ENCODE results near the gene PWP2. TPM values are rescaled to one million over a fixed set of nuclear protein-coding genes. Genes with fewer than 3 reads are reported as not detected.
A peak's percentile ranks its signal among the peaks of the same experiment; 100 is the strongest.
"Not testable (repeated sequence)": the region's sequence is repeated elsewhere in the genome, so short reads cannot be mapped to it uniquely, and the experiment has no call there.

Gene PWP2
- polyA plus RNA-seq, 4 donors: 2.4 to 10.1 (median 5.5) TPM

- DNase-seq (ENCODE audit: low read depth in 4 of 4, low spot score in 3 of 4): no peak
Observed at GRCh38 chr21:44082648-44083440, 24.4 kb upstream of the PWP2 start.

DNA sequence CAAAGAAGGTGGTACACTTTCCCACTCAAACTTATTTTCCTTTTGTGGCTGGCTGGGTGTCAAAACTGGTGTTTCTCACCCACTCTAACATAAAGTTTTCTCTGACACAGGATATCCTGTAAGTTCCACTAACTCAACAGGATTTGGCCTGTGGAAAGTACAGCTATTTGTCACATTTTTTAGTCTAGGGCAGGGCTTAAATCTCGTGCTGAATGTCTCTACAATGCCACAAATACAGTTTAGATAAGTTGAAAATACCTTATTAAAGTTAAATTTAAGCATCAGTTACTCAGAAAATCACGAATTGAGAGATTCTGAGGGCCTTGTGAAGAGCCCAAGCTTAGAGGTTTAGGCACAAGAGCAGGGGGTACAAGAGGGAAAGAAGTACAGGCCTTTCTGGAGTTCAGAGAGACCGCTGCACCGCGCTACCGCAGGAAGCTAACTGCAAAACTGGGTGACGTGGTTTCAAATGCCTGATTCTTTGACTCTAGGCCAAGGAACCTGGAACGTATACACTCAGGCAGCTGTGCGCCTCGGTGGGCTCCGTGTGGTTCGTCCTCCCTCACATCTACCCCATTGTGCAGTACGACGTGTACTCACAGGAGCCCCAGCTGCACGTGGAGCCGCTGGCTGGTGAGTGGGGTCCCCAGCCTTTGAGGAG, 23.4 kb upstream of the PWP2 start:
- DNase-seq (ENCODE audit: low read depth in 4 of 4, low spot score in 3 of 4): no peak

DNA sequence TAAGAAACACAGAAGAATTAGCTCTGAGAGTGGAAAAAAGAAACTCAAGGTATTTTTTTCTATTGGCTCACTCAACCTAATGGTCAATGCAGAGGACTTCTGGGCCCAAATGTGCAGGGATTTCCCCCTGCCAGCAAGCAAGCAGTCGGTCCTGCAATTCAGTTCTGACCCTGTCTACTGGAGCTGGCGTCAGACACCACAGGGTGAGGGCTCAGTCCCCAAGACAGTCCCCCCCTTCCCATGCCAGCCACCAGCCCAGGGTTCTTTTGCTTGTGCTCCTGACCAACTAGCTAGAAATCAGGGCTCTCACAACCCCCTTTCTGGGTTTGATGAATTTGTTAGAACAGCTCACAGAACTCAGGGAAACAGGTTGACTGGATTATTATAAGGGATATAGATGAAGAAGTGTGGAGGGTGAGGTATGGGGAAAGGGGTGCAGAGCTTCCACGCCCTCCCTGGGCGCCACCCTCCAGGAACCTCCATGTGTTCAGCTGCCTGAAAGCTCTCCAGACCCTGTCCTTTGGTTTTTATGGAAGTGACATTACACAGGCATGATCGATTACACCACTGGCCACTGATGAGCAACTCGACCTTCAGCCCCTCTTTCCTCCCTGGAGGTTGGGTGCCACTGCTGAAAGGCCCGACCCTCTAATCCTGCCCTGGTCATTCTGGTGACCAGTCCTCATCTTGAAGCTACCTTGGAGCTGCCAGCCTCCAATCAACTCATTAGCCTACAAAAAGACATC, 22.5 kb upstream of the PWP2 start:
- DNase-seq (ENCODE audit: low read depth in 4 of 4, low spot score in 3 of 4): no peak

GRCh38 chr21:44085491-44086321, 21.5 kb upstream of the PWP2 start:
- DNase-seq (ENCODE audit: low read depth in 4 of 4, low spot score in 3 of 4): no peak

- DNase-seq (ENCODE audit: low read depth in 4 of 4, low spot score in 3 of 4): no peak
Observed at GRCh38 chr21:44086636-44087425, 20.4 kb upstream of the PWP2 start.

- DNase-seq (ENCODE audit: low read depth in 4 of 4, low spot score in 3 of 4): no peak
Observed at GRCh38 chr21:44087426-44088400, 19.5 kb upstream of the PWP2 start.

DNA sequence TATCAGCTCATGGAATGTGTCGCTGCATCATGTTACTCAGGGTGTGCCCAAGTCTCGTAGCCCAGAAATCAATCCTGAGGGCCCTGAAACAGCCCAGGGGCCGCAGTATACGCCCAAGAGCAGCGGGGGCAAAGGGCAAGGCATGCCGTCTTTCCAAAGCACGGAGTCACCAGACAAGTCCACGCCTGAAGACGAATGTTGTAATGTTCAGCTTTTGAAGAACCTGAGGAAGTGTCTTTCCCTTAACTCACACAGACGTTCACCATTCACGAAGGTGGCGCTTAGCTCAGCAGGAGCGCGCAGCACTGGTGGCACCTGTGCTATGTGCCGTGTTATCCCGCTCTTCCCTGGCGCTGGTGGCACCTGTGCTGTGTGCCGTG, 18.8 kb upstream of the PWP2 start:
- no peak for DNase-seq (ENCODE audit: low read depth in 4 of 4, low spot score in 3 of 4)

- peak in 2 of 4 donors; percentile 49 to 66 for DNase-seq (ENCODE audit: low read depth in 4 of 4, low spot score in 3 of 4)
Observed at GRCh38 chr21:44089001-44089911, 17.9 kb upstream of the PWP2 start.

DNA sequence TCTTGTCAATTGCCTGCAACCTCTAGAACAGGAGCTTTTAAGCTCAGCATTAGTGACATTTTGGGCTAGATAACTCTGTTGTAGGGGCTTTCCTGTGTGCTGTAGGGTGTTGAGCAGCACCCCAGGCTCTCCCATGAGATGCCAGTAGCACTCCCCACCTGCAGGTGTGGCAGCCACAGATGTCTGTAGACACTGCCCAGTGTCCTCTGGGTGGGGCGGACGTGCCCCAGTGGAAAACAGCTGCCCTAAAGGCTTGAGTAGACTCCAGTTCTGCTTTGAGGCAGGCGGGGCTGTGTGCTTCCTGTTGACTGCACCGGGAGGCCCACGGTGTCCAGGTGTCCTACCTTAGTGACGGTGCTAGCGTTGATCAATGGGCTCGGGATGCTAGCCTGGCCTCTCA, 16.9 kb upstream of the PWP2 start:
- no peak for DNase-seq (ENCODE audit: low read depth in 4 of 4, low spot score in 3 of 4)

DNA sequence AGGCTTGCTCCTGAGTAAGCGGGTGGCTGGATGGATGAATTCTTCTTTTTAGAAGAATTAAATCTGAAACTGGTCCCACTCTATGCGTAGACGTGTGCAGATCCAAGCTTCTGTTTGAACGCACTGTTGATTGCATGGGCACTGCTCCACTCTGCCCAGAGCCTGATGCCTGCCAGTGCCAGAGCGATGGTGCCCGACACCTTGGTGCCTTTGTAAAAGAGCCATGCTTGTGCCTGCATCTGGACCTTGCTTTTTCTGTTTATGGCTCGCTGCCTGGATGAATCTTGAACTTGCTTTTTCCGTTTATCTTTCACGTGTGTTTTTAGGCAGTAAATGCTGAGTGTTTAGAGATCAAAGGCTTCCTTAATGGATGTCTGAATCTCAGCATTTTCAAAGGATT, 15.0 kb upstream of the PWP2 start:
- no peak for DNase-seq (ENCODE audit: low read depth in 4 of 4, low spot score in 3 of 4)

- no peak for DNase-seq (ENCODE audit: low read depth in 4 of 4, low spot score in 3 of 4)
Observed at GRCh38 chr21:44093761-44094160, 13.4 kb upstream of the PWP2 start.

DNA sequence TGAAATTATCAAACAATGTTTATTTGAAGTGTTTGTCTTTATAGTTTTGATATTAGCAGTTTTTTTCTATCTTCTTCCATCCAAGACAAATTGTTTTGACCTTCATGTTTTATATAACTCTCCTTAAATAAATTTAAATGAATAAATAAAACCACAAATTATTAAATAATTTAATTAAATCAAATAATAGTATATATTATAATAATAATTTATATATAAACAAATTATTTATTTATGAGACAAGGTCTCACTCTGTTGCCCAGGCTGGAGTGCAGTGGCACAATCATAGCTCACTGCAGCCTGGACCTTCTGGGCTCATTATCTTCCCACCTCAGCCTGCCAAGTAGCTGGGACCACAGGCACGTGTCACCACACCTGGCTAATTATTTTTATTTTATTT, 12.4 kb upstream of the PWP2 start:
- no peak for DNase-seq (ENCODE audit: low read depth in 4 of 4, low spot score in 3 of 4)

GRCh38 chr21:44098507-44098906, 8.7 kb upstream of the PWP2 start:
- not testable (repeated sequence) for DNase-seq (ENCODE audit: low read depth in 4 of 4, low spot score in 3 of 4)

DNA sequence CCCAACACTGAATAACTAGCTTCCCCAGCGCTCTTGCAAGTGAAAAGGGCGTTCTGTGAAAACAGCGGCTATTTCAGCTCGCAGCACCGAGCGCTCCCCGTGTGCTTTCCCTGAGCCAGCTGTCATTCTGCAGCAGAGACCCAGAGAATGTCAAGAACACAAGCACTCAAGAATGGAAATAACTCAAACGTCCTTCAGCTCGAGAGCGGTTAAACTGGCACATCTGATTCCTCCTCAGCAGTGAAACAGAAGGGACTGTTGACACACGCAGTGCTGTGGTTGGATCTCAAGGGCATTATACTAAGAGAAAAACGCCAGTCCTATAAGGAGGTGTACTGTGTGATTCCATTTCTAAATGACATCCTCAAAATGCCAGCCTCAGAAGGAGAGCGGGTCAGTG, 8.2 kb upstream of the PWP2 start:
- DNase-seq (ENCODE audit: low read depth in 4 of 4, low spot score in 3 of 4): not testable (repeated sequence)

- DNase-seq (ENCODE audit: low read depth in 4 of 4, low spot score in 3 of 4): not testable (repeated sequence)
Observed at GRCh38 chr21:44107589-44107988, 390 bp downstream of the PWP2 start.

- DNase-seq (ENCODE audit: low read depth in 4 of 4, low spot score in 3 of 4): not testable (repeated sequence)
Observed at GRCh38 chr21:44113702-44114371, 6.6 kb downstream of the PWP2 start.

GRCh38 chr21:44122131-44122530, 14.9 kb downstream of the PWP2 start:
- not testable (repeated sequence) for DNase-seq (ENCODE audit: low read depth in 4 of 4, low spot score in 3 of 4)

All from right renal pelvis (tissue), 4 donors.